Fibroblast of skin of back (primary cell): ENCODE results near the gene LRP8.
A peak's percentile ranks its signal among the peaks of the same experiment; 100 is the strongest.

Source experiments
- DNase-seq: peaks from one replicate; pipeline ENCODE4 v3.0.0-alpha.2; 2013

The LRP8 gene

DNA sequence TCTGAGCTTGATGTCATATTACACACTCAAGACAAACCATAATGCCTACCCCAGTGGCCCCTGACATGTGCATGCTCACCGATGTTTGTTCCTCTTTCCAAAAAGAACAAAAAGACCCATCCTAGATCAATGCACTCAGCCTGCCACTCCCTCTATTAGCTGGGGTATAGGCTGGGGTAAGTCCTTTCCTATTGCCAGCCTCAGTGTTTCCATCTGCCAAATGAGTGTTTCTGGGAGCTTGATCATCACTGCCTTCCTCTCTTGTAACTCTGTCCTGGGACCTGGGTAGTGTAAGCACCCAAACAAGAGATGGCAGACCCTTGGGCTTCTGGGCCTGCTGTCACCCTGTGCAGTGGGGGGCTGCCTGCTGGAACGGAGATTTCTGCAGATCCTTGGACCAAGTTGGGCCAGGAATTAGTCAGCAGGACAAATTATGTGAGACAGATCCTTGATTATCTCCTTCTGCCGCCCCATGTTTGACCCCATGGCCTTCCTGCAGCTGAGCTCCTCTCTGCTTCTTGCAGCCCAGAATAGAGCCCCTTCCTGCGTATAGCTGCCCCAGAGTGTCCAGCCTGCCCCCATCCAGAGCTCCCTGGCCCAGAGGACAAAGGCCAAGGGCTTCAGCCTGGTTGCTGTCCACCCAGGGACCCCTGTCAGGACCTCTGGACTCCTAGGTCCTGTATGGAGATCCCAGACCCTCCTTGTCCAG lies 31.5 kb upstream of the LRP8 start:
- DNase-seq, result no peak

- no peak for DNase-seq
Measured at GRCh38 chr1:53356637-53357036, 28.8 kb upstream of the LRP8 start.

DNA sequence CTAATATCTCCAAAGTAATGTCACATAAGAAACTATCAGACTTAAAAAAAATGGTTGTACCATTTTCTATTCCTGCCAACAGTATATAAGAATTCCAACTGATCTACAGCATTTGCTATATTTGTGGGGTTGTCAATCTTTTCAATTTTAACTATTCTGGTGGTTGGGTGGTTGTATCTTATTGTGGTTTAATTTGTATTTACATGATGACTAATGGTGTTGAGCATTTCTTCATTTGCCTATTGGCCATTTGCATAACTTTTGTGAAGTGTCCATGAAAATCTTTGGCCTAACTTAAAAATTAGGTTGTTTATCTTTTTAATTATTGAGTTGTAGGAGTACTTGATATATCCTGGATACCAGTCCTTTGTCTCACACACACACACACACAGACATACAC lies 26.2 kb upstream of the LRP8 start:
- DNase-seq, result no peak

DNA sequence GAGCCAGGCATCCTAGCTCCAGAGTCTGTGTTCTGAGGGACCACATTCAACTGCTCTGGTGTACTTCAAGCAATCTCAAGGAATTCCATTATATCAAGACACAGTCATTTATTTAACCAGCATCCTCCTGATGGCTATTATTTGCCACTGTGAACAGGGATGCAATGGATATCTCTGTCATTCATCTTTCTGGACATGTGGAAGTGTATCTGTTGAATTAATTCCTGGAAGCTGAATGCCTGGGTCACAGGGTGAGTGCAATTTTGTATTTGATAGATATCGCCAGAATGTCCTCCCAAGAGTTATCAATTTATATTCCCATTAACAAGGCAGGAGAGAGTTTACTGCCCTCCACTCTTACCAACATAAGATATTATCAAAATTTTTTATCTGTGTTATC lies 24.7 kb upstream of the LRP8 start:
- DNase-seq, result no peak

- DNase-seq, result no peak
Measured at GRCh38 chr1:53350853-53351767, 23.2 kb upstream of the LRP8 start.

DNA sequence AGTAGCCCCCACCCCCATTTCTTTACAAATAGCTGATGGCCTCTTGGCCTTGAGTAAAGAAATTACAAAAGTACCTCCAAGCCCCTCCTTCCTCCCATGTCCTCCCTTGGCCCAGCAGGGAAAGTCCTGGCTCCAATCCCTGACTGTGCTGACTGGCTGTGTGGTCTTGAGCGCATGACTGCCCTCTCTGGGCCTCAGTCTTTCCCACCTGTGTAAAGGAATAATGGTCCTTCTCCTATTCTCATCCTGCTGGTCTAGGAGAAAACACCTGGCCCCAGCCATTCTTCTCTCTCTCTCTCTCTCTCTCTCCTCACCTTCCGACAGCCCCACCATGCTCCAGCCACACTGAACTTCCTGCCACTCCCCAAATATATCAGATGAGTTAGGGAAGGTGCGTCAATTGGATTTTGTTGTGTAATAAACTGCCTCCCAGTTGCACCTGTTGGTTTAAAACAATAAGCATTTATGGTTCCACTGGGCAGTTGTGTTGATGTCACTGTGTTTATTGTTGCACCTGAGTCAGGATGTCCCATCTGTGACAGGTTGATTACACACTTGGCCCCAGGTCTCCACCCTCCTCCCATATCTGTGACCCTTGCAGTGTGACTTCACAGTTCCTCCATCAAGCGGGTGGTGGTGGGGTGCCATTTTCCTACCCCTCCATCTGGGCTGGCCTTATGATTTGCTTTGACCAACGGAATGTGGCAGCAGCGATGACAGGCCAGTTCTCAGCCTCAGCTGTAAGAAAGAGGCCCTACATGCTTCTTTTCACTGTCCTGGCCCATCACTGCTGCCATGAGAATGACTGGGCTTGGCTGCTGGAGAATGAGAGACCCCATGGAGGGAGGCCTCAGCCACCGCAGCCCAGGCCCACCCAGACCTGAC lies 22.3 kb upstream of the LRP8 start:
- DNase-seq, result no peak

DNA sequence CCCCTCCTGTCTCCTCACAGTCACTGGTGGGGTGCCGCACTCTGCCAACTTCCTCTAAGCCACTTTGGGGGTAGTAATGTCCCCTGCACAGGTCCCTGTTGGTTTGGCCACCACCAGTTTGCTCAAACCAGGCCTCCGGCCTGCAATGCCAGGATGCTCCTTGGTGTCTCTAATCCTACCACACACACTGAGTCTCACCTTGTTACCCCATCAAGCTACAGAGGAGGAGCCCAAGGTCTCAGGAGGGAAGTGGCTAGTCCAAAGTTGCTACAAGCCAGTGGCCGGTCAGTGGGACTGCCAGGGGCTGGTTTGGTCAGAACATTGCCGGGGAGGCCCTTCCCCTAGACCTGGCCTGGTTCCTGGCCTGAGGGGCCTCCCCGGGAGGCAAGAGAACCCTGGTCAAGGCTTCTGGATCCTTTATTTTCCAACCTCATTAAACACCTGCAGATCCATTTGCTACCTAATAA lies 21.5 kb upstream of the LRP8 start:
- no peak for DNase-seq

DNA sequence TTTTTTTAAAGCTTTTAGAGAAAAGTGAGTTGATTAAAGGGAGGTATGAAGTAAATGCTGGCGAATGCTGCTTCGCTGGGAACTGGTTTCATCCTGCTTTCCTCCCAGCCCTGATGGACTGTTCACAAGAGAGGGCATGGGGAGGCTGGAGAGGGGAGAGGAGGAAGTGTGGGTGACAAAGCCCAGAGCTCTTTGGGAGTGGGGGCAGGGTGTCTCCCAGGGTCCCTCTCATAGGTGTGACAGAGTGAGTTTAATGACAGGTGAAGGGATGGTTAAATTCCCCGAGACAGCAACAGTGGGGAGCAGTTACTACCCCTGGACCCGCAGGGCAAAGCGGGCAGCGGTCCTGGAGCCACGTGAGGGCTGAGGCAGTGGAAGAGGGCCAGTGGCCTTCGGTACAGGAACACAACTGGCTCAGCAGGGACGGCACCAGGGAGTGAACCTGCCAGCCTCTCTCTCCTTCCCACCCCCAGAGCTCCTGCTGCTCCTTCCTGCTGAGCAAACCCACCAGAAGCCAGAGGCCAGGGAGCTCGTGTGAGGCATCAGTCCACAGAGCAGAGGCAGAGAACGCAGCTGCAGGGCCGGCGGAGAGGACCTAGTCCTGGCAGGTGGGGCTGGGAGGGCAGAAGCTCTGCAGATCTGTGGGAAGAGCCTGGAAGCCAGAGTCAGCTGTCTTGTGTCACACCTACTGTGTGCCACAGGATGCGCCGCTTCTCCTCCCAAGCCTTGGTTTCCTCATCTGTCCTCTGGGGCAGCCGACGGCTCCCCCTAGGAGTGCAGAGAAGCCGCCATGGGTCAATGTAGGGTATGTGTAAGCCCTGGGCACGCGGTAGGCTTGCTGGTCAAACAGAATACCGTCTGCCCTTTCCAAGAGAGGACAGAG lies 20.9 kb upstream of the LRP8 start:
- DNase-seq, result no peak

DNA sequence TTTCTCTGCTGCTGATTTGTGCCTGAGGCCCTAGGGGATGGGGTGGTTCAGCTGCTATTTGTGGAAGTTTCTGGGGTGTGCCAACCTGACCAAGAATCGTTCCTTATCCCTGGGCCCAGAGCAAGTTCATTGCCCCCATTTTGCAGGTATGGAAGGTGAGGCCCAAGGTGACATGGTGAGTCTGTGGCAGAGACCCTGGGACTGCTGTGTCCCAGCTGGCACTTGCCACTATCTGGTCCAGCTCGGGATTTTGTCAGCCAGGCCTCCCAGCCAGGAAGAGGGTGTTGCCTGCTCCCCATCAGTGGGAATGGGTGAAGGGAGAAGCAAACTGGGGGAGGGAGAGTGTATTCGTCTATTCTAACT lies 18.9 kb upstream of the LRP8 start:
- no peak for DNase-seq

- no peak for DNase-seq
Measured at GRCh38 chr1:53345996-53346813, 18.3 kb upstream of the LRP8 start.

DNA sequence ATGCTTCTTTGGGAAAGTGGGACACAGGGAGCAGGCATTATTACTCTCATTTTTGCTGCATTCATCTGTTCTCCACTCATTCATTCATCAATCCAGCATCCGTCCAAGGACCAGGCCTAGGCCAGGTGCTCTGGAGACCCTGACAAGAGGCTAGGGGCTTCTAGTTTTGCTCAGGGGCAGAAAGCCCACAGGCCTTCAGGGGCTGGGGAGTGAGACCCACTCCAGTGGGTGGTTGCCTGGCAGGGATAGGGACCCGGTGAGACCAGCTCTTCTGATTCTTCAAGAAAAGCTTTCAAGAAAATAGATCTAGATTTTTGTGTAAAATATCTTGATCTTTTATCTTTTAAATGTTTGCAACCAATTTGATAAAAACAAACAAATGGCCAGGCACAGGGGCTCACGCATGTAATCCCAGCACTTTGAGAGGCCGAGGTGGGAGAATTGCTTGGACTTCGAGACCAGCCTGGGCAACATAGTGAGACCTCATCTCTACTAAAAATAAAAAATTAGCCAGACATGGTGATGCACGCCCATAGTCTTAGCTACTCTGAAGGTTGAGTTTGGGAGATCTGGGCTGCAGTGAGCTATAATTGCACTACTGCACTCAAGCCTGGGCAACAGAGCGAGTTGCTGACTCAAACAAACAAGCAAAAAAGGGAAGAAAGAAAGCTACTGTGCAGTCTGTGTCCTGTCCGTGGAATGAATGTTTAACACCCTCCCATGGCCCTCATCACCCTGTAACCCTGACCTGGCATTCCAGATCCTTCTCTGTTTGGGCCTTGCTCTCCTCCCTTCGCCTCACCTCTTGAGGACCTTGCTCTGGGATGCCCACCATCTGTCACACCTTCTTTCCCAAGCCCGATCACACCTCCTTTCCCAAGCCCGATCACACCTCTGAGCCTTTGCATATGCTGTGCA lies 17.3 kb upstream of the LRP8 start:
- DNase-seq, result no peak

GRCh38 chr1:53343831-53344668 lies 16.2 kb upstream of the LRP8 start:
- DNase-seq, result peak; percentile 55

- DNase-seq, result no peak
Measured at GRCh38 chr1:53342735-53343470, 15.0 kb upstream of the LRP8 start.

GRCh38 chr1:53341961-53342707 lies 14.3 kb upstream of the LRP8 start:
- no peak for DNase-seq

- DNase-seq, result no peak
Measured at GRCh38 chr1:53341521-53341895, 13.6 kb upstream of the LRP8 start.

DNA sequence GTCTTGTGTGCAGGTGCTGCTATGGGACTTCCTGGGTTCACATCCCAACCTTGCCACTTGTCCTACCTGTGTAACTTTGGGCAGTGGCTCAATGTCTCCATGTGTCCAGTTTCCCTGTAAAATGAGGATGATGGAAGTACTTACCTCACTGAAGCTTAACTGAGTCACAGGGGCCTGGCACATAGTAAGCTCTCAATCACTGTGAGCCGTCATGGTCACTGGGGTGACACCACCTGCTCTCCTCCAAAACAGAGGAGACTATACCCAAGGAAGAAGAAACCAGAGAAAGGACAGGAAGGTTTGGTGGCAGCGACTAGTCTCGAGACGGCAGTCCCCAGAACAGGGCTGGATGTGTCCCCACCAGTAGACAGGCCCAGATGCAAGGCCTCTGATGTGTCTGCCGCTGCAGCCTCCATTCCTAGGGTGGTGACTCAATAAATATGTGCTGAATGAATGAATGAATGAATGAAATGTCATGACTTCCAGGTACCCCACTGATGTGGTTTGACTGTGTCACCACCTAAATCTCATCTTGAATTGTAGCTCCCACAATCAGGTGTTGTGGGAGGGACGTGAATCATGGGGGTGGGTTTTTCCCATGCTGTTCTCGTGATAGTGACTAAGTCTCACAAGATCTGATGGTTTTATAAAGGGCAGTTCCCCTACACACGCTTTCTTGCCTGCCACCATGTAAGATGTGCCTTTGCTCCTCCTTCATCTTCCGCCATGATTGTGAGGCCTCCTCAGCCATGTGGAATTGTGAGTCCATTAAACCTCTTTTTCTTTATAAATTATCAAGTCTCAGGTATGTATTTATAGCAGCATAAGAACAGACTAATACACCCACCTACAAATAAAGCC lies 13.0 kb upstream of the LRP8 start:
- no peak for DNase-seq
